CD4-positive, alpha-beta T cell (primary cell): ENCODE data around the gene TUBA8. TPM values are rescaled to one million over a fixed set of nuclear protein-coding genes. Genes with fewer than 3 reads are reported as not detected.

ENCODE experiments used
- ATAC-seq: fragments of 200-7000 bp; cut with Tn5 transposase; one replicate; pipeline ENCODE4 v1.10.0; 2022; ENCODE audit warnings: mild to moderate bottlenecking; ENCODE audit not compliant: poor library complexity
- CTCF ChIA-PET: fragments of 350-600 bp; sonication (Branson Sonifier 250); formaldehyde crosslinking; loops from one replicate; lab custom pipeline; 2021; ENCODE audit warnings: antibody characterized with exemption, inconsistent platforms; lab: Charles Lee
- POLR2A ChIA-PET: fragments of 350-600 bp; sonication (Branson Sonifier 250); formaldehyde crosslinking; loops from one replicate; lab custom pipeline; 2021; ENCODE audit warnings: antibody characterized with exemption, inconsistent platforms; lab: Charles Lee
- DNase-seq, 14 experiments: peaks; one replicate each; pipeline ENCODE4 v3.0.0-alpha.2; 2013 to 2020; ENCODE audit warnings: mixed read lengths in 2 of 14
- H3K27ac ChIP-seq, 2 donors: one replicate each; pipeline versions ENCODE4 v1.5.1 to v1.7.0; 2013; ENCODE audit warnings: low read length in 2 of 2, low read depth in 1 of 2, mild to moderate bottlenecking in 1 of 2
- H3K27me3 ChIP-seq, 2 experiments: 1 replicate in 1 of 2; 2 replicates in 1 of 2; pipeline versions ENCODE4 v1.6.1 to v1.7.0; 2013; ENCODE audit warnings: low read length in 2 of 2, control low read depth in 1 of 2, mild to moderate bottlenecking in 1 of 2, moderate library complexity in 1 of 2; ENCODE audit not compliant: insufficient read depth in 2 of 2, control insufficient read depth in 1 of 2
- H3K36me3 ChIP-seq: one replicate; pipeline ENCODE4 v1.6.1; 2013; ENCODE audit warnings: low read length, control low read depth; ENCODE audit not compliant: insufficient read depth
- H3K4me1 ChIP-seq: one replicate; pipeline ENCODE4 v1.6.1; 2013; ENCODE audit warnings: low read length, control low read depth; ENCODE audit not compliant: insufficient read depth
- H3K4me3 ChIP-seq: one replicate; pipeline ENCODE4 v1.5.1; 2013; ENCODE audit warnings: mild to moderate bottlenecking, low read length, moderate library complexity
- H3K9me3 ChIP-seq, 2 experiments: 1 replicate in 1 of 2; 2 replicates in 1 of 2; pipeline versions ENCODE4 v1.6.1 to v1.7.0; 2013; ENCODE audit warnings: low read length in 2 of 2, mild to moderate bottlenecking in 2 of 2, control low read depth in 1 of 2, moderate library complexity in 1 of 2; ENCODE audit not compliant: control insufficient read depth in 1 of 2, insufficient read depth in 1 of 2
- H3K27ac Mint-ChIP-seq: one replicate; pipeline ENCODE4 v1.8.0; 2020; ENCODE audit warnings: mixed read lengths
- H3K27me3 Mint-ChIP-seq: one replicate; pipeline ENCODE4 v1.8.0; 2021; ENCODE audit warnings: mixed read lengths
- H3K36me3 Mint-ChIP-seq: one replicate; pipeline ENCODE4 v1.8.0; 2021; ENCODE audit warnings: low read depth, mixed read lengths
- H3K4me1 Mint-ChIP-seq: one replicate; pipeline ENCODE4 v1.8.0; 2021; ENCODE audit warnings: low read depth, mixed read lengths
- H3K4me3 Mint-ChIP-seq: one replicate; pipeline ENCODE4 v1.8.0; 2020; ENCODE audit warnings: mild to moderate bottlenecking, mixed read lengths
- H3K9me3 Mint-ChIP-seq: one replicate; pipeline ENCODE4 v1.8.0; 2020; ENCODE audit warnings: mixed read lengths
- intact Hi-C, 2 experiments: fragments of 100-400 bp; cut with DNase I in 1 of 2; cut with micrococcal nuclease in 1 of 2; formaldehyde crosslinking; loops; one replicate each; pipeline versions ENCODE4 v1.15.1 to v1.9.0; 2023 to 2025; cut with DNase I, micrococcal nuclease
- total RNA-seq, 174 experiments: library from RNA in 2 of 174; stranded (reverse) in 2 of 174; gene quantifications; one replicate each; pipeline ENCODE4 v1.2.3 and lab custom pipeline; 2021 to 2026
- TF ChIP-seq, protein P1 (sequence below): fragments of 200-600 bp; IDR thresholded peaks from one replicate; pipeline ENCODE4 v1.8.0; 2022; ENCODE audit warnings: antibody characterized with exemption, mild to moderate bottlenecking

The TUBA8 gene
- total RNA-seq, 2 experiments from 2014 or later, result 0.47 to 1.1 TPM

DNA sequence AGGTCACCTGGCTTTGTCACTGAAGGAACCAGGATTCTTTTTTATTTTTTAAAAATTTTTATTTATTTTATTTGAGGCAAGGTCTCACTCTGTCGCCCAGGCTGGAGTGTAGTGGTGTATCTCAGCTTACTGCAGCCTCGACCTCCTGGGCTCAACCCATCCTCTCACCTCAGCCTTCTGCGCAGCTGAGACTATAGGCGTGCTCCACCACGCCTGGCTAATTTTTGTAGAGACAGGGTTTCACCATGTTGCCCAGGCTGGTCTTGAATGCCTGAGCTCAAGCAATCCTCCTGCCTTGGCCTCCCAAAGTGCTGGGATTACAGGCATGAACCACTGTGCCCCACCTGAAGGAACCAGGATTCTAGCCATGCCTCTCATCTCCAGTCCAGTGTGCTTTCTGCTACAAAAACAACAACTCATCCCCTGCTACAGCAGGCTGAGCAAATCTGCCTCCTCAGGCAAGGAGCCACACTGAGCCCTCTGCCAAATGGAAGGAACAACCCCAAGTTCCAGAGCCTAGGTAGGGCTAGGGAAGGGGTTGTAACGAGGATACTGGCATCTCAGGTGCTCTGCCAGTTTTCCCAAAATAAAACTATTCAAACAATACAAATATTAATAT, 35.4 kb upstream of the TUBA8 start:
- no peaks in the 10 kb centered on the region for H3K27me3 Mint-ChIP-seq
- no peak overlapping the region for H3K4me3 ChIP-seq
- TF ChIP-seq, protein P1, sequence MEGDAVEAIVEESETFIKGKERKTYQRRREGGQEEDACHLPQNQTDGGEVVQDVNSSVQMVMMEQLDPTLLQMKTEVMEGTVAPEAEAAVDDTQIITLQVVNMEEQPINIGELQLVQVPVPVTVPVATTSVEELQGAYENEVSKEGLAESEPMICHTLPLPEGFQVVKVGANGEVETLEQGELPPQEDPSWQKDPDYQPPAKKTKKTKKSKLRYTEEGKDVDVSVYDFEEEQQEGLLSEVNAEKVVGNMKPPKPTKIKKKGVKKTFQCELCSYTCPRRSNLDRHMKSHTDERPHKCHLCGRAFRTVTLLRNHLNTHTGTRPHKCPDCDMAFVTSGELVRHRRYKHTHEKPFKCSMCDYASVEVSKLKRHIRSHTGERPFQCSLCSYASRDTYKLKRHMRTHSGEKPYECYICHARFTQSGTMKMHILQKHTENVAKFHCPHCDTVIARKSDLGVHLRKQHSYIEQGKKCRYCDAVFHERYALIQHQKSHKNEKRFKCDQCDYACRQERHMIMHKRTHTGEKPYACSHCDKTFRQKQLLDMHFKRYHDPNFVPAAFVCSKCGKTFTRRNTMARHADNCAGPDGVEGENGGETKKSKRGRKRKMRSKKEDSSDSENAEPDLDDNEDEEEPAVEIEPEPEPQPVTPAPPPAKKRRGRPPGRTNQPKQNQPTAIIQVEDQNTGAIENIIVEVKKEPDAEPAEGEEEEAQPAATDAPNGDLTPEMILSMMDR, result no peak
- H3K4me3 Mint-ChIP-seq, result no peak overlapping the region
- peaks cover 10% of the 10 kb centered on the region for H3K36me3 ChIP-seq
- DNase-seq (no peak), ATAC-seq (no peak)
- no peak overlapping the region for H3K27ac ChIP-seq
- peaks cover 29% of the 10 kb centered on the region for H3K4me1 ChIP-seq
- no peaks in the 10 kb centered on the region for H3K9me3 ChIP-seq
- peaks cover 38% of the 10 kb centered on the region for H3K4me1 Mint-ChIP-seq
- no peaks in the 10 kb centered on the region for H3K27me3 ChIP-seq
- no peaks in the 10 kb centered on the region for H3K9me3 Mint-ChIP-seq
- ChIA-PET CTCF (interaction anchor here (0.6 to 5.0 kb wide), 10 partner anchors 14 to 333 kb away, joined by 3 to 50 read pairs (median 4); partner anchors contain the start of gene USP18), POLR2A (interaction anchor here (1.3 kb wide), 2 partner anchors 243 to 245 kb away, joined by 4 to 6 read pairs; no protein-coding TSS in a partner anchor)
- peaks cover 24% of the 10 kb centered on the region for H3K36me3 Mint-ChIP-seq
- intact Hi-C loops, result loop anchor here (5.0 kb wide), 5 partner anchors 78 to 998 kb away; partner anchors contain the start of genes BCL2L13 (in 1 of the 2) and IL17RA (in 1 of the 2)
- H3K27ac Mint-ChIP-seq, result no peak overlapping the region

DNA sequence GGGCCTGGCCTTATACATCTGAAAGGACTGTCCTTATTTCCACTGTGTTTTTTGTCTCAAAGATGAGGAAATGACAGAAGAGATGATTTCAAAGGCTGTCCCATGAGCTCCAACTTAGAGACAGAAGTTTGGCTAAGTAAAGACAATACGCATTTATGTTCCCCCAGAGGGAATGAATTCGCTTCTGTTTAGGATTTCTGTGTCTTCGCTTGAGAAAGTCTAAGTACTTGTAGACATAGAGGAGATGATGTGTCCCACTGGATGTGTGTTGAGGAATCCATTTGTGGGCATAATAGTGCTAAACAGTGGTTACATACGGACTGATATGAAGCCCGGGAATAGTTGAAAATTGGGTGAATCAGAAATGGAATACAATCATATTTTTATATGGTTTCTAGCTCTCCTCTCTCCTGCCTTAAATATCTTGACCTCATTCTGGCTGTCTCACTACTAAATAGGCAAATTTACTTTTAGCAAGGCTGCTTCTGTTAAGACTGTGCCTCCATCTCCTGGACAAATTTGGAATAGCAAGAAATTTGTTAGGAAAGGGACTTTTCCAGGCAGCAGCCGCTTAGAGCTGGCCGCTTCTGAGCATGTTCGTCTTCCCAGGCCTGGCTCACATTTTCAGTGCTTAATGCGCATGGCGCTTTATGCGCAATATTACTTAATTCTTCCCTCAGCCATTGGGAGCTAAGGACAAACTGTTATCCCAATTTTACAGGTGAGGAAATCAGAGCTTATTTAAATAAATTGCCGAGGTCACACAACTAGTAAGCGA, 34.7 kb upstream of the TUBA8 start:
- ATAC-seq, result no peak
- no peaks in the 10 kb centered on the region for H3K9me3 Mint-ChIP-seq
- ChIA-PET POLR2A (interaction anchor here (0.6 to 2.7 kb wide), 8 partner anchors 74 to 354 kb away, joined by 3 to 29 read pairs (median 5); partner anchors contain the start of gene USP18), CTCF (interaction anchor here (0.6 to 5.0 kb wide), 18 partner anchors 11 to 904 kb away, joined by 3 to 50 read pairs (median 4); partner anchors contain the start of gene USP18)
- intact Hi-C loops, result loop anchor here (1.0 to 5.0 kb wide), 8 partner anchors 75 to 999 kb away; partner anchors contain the start of genes BCL2L13 (in 1 of the 2) and IL17RA (in 1 of the 2)
- peak in 8 of 14 experiments; percentile 4 to 85 (median 28) for DNase-seq
- peaks cover 16% of the 10 kb centered on the region for H3K36me3 ChIP-seq
- peaks cover 30% of the 10 kb centered on the region for H3K36me3 Mint-ChIP-seq
- H3K4me1 ChIP-seq, result peaks cover 29% of the 10 kb centered on the region
- H3K4me3 ChIP-seq, result no peak overlapping the region
- H3K4me3 Mint-ChIP-seq, result peak overlapping the region; percentile 70
- H3K27ac Mint-ChIP-seq, result peak overlapping the region; percentile 94
- no peaks in the 10 kb centered on the region for H3K27me3 Mint-ChIP-seq
- H3K27ac ChIP-seq, result no peak overlapping the region
- no peaks in the 10 kb centered on the region for H3K9me3 ChIP-seq
- H3K4me1 Mint-ChIP-seq, result peaks cover 43% of the 10 kb centered on the region
- H3K27me3 ChIP-seq, result no peaks in the 10 kb centered on the region
- TF ChIP-seq, protein P1, result peak; percentile 75

DNA sequence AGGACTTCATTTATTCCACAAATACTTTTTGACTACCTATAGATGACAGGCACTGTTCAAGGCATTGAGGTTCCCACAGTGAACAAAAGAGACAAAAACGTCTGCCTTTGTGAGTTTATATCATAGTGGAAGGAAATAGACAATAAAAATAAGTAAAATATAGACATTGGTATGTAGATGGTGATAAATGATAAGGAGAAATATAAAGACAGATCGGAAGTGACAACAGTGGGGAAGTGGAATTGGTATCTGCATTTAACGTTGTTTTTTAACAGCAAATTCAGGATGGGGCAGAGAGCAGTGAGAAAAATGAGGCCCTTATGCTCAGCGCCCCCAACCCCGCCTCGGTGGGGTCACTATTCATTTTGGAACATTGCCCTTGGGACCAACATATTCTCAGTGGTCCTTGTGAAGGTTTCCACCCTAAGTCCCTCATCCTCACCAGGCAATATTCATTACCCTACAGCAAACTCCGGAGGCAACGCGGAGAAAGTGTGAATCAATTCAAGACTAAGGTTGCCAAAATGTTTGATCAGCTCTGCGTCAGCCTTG, 33.4 kb upstream of the TUBA8 start:
- peak overlapping the region; percentile 94 for H3K4me3 Mint-ChIP-seq
- H3K27me3 ChIP-seq, result no peaks in the 10 kb centered on the region
- TF ChIP-seq, protein P1, result no peak
- ATAC-seq (peak; percentile 0), DNase-seq (peak in 2 of 14 experiments; percentile 14 to 22)
- CTCF ChIA-PET, result interaction anchor here (1.0 to 5.0 kb wide), 5 partner anchors 75 to 906 kb away, joined by 3 to 50 read pairs (median 6); no protein-coding TSS in a partner anchor
- peaks cover 27% of the 10 kb centered on the region for H3K36me3 ChIP-seq
- H3K27me3 Mint-ChIP-seq, result no peaks in the 10 kb centered on the region
- H3K4me1 Mint-ChIP-seq, result peaks cover 56% of the 10 kb centered on the region
- POLR2A ChIA-PET, result interaction anchor here (0.6 to 2.7 kb wide), 20 partner anchors 15 to 438 kb away, joined by 3 to 29 read pairs (median 6); partner anchors contain the start of genes BCL2L13, MICAL3, TUBA8 and USP18
- peak overlapping the region; percentile 94 for H3K27ac Mint-ChIP-seq
- peaks cover 42% of the 10 kb centered on the region for H3K36me3 Mint-ChIP-seq
- peak overlapping the region; percentile 38 to 86 for H3K27ac ChIP-seq
- peak overlapping the region; percentile 97 for H3K4me3 ChIP-seq
- H3K9me3 Mint-ChIP-seq, result no peaks in the 10 kb centered on the region
- intact Hi-C loops, result loop anchor here (1.0 to 5.0 kb wide), 8 partner anchors 73 to 1000 kb away; partner anchors contain the start of genes ATP6V1E1 (in 1 of the 2), BCL2L13 (in 1 of the 2), IL17RA (in 1 of the 2) and USP18 (in 1 of the 2)
- H3K4me1 ChIP-seq, result peaks cover 29% of the 10 kb centered on the region
- H3K9me3 ChIP-seq, result no peaks in the 10 kb centered on the region
